GM18519 (cell line): Measurements from ENCODE around the gene DCD.
"Not testable (repeated sequence)": the region's sequence is repeated elsewhere in the genome, so short reads cannot be mapped to it uniquely, and the experiment has no call there.

Experiments used
- ATAC-seq: cut with Tn5 transposase; IDR thresholded peaks from one replicate; pipeline ENCODE4 v1.9.1; 2021; ENCODE audit warnings: mild to moderate bottlenecking, moderate library complexity; ENCODE audit not compliant: unreplicated experiment, low FRiP score

DCD gene, protein sequence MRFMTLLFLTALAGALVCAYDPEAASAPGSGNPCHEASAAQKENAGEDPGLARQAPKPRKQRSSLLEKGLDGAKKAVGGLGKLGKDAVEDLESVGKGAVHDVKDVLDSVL

GRCh38 chr12:54648265-54648664, at the start of gene DCD:
TSS of gene DCD (minus strand) at chr12:54648365. CDS start at chr12:54648303, 62 bp downstream.
- ATAC-seq: no peak

GRCh38 chr12:54697851-54698250, 49.7 kb upstream of the DCD start:
- ATAC-seq: no peak

- no peak for ATAC-seq
Measured at GRCh38 chr12:54692353-54692752, 44.2 kb upstream of the DCD start.

DNA sequence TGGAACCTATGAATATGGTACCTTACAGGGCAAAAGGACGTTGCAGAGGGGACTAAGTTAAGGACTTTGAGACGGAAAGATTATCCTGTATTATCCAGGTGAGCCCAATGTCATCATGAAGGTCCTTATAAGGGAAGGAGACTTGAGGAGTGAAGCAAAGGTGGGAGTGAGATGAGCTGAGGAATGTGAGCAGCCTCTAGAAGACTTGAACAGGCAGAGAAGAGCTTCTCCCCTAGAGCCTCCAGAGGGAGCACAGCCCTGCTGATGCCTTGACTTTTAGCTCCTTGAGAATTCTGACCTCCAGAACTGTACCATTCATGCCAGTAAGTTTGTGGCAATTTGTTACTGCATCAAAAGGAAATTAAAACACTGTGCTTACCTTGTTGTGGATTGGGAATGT, 41.8 kb upstream of the DCD start:
- no peak for ATAC-seq

GRCh38 chr12:54689034-54689372, 40.8 kb upstream of the DCD start:
- ATAC-seq: no peak

DNA sequence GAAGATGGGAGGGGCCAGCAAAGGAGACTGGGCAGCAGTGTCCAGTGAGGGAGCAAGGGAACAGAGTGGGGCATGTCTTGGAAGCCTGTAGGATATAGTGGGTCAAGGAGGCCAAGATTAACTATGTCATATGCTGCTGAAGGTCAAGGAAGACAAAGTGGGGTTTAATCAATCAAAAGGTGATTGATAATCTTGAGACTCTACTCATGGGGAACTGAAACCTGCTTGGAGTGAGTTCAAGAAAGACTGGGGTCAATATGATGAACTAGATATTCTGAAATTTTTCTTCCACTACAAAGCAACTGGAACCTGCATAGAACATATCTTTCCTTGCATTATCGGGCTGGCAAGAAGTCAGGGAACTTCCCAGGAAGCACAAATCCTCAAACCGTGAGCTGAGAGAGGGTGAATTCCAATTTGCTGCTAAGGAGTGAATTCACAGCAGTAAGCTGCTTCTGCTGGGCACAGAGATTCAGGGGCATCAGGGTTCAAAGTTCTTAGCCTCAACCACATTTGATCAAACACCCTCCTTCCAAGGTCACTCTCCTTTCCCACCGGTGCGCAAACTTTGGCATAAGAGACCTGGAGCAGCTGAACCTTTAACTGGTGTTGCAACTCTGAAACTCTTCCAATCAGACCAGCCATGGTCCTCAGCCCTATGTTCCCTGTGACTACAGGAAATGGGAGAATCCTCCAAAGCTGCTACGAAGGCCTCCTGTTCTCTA, 40.3 kb upstream of the DCD start:
- no peak for ATAC-seq

DNA sequence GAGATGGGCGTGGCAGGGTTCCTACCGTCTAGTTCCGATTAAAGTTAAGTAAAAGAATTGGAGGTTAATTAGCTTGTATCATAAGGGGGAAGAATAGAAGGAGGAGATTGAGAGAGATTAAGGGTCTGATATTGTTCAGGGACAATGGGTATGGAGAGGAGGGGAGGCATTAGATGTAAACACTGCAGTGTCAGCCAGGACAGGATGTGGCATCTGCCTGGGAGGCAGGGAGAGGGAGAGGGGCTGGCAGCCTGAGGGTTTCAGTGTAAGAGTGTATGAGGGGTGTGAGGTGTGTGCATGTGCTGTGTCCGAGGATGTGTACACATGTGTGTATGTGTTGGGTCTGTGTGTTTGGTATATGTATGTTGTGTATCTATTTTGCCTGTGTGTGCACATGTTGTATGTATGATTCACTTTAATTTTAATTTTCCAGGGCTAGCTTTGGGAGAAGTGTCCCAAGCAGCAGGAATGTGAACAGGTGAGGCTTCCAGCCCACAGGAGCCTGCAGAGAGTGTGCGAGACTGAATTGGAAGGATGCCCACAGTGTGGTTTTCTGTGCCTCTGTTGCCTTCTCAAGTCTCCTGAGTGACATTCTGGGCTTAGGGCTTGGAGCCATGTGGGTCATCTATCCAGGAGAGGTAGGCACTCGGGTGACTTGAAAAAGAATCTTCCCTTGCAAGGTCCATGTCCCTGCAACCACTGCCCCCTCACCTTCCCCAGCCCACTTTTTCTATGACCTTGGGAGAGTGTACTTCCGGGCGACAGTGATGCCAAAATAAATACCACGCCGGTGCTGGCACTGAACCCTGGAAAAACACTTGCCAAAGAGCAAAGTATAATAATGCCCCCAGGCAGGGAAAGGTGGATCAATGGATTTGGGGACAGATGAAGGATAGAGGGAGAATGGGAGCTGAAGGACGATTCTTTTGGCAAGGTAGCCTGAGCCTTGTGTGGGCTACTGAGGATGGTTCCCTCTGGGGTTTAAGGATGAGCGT, 36.8 kb upstream of the DCD start:
- ATAC-seq: no peak

DNA sequence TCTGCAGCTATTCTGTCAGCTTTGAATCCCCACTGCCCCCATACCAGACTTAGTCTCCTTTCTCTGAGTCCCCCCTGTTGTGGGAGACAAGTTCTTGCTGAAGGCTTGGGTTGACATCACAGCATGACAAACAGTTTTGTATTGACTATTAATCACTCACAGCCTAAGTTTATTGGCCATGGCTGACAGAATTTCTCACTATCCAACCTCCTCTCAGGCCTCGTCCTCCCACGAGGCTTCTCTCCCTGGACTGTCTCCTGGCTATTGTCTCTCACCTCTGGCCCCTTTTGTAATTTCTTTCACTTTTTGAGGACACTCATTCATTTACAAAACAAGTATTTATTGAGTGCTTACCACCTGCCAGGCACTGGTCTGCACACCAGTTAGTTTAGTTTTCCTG, 35.2 kb upstream of the DCD start:
- no peak for ATAC-seq

GRCh38 chr12:54682674-54683073, 34.5 kb upstream of the DCD start:
- no peak for ATAC-seq

DNA sequence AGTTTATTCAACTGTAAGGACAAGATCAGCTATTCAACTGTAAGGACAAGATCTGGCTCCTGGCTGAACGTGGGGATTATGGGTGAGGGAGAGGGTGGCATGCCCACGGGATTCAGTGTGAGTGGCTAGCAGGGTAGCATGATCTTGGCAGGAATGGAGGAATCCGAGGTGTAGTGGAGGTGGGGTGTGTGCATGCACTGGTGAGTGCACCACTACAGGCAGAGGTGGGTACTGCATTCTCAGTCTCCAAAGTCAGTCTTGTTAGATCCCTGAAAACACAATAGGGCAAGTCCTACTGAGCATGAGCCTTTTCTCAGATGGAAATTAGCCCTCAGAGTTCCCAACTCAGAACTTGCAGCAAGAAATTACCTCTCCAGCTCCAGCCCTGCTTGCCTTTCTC, 32.2 kb upstream of the DCD start:
- peak; percentile 93 for ATAC-seq

DNA sequence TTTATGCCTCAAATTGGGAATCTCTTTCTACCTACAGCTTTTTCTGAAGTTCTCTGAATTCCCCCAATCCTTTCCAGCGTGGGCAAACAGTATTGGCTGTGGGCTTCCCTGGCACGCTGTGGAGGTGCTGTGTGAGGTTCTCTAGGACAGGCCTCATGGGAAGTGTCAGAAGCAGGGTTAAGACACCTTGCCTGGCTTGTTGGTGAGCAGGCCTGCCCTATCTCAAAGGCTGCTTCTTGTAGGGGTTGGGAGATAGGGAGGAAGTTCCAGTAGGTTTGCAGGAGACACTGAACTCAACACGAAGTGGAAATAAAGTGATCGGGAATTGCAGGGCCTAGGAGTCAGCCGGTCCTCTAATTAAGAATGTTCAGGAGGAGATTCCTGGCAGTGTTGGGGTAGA, 30.0 kb upstream of the DCD start:
- ATAC-seq: no peak

DNA sequence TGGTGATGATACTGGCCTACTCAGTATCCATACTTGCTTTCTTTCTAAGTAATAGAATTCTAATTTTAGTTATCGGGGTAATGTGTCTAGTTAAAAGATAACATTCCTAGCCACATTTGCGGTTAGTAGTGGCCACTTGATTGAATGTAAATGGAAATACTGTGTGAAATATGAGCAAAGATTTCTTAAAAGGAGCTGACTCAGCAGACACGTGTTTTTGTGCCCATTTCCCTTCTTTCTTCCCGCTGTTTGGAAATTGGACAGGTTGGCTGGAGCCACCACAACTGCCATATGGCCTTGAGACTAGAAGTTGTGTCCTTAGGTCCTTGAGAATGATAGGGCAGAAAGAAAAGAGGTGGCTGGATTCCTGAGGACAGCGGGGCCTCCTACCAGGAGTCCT, 19.8 kb upstream of the DCD start:
- ATAC-seq: no peak

GRCh38 chr12:54666008-54666407, 17.8 kb upstream of the DCD start:
- no peak for ATAC-seq

DNA sequence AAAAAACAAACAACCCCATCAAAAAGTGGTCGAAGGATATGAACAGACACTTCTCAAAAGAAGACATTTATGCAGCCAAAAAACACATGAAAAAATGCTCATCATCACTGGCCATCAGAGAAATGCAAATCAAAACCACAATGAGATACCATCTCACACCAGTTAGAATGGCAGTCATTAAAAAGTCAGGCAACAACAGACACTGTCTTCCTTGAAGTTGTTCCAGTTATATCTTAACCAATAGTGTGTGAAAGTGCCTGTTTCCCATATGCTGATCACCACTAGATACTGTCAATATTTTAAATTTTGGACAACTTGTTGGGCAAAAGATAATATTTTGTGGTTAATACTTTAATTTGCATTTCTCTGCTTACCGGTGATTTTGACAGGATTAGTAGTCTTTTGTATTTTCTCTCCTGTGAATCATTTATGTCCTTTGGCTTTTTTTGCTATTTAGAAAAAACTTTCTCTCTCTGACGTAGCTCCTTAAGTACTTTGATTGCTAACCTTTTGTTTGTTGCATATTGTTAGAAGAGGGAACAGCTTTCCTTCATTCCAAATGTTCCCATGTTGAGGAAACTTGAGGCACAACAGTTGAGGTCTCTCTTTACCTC, 17.0 kb upstream of the DCD start:
- not testable (repeated sequence) for ATAC-seq

- ATAC-seq: no peak
Measured at GRCh38 chr12:54663603-54664002, 15.4 kb upstream of the DCD start.

GRCh38 chr12:54662026-54662425, 13.9 kb upstream of the DCD start:
- ATAC-seq: no peak

DNA sequence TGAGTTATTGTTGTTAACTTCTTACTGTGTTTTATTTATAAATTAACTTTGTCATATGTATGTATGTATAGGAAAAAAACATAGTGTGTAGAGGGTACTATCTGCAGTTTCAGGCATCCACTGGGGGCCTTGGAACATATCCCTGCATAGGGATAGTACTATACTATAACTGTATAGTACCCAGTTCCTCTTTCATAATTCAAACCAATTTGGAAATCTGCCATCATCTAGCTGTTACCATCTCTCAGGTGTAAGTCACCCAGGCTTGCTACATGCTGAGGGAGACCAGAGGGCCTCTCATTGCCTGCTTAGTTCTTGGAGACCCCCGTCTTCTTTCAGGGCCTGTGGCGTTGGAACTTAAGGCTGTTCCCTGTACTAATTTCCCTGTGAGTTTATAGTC, 12.9 kb upstream of the DCD start:
- peak; percentile 45 for ATAC-seq

DNA sequence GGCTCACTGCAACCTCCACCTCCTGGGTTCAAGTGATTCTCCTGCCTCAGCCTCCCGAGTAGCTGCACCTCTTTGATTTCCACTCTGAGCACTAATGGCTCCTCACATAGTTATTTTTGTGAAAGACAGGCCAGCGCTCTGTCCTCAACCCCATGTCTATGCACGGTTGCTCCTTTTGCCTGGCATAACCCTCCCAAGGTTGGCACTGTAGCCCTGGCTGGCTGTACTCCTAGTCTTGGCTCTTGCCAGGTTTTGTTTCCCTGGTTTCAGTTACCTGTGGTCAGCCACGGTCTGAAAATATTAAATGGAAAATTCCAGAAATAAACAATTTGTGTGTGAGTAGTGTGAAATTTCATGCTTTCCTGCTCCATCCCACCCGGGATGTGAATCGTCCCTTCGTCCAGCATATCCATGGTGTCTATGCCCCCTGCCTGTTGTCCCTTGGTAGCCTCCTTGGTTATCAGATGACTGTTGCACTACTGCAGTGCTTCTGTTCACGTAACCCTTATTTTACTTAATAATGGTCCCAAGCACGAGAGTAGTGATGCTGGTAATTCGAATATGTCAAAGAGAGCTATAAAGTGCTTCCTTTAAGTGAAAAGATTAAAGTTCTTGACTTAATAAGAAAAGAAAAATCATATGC, 12.3 kb upstream of the DCD start:
- ATAC-seq: no peak

- ATAC-seq: no peak
Measured at GRCh38 chr12:54658306-54659264, 10.4 kb upstream of the DCD start.
